ENCODE data around the gene CCL8. TPM values are rescaled to one million over a fixed set of nuclear protein-coding genes. Genes with fewer than 3 reads are reported as not detected.

CCL8 gene
- total RNA-seq, 2 experiments from 2014 or later, result not detected

DNA sequence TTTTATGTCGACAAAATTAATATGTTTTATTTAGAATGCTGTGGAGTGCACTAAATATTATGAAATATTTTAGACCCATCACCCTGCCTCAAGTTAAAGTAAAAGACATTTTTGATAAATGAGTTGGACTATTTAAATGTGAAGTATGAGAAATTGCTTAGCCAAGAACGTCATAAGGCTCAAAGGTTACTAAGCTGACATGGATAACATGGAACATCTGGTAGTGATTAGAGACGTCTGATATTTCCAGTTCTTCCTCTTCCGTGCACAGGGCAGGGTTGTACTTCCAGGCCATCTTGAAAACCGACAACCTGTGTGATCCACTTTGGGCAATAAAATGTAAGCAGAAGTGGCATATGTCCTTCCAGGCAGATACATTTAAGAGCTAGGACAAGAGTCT is 7.2 kb upstream of the CCL8 start:
- Histone ChIP-seq H3K79me2 (ENCODE audit: insufficient read depth, low read depth, low read length) (no peaks in the 10 kb centered on the region), H3K4me1 (ENCODE audit: insufficient read depth, low read length, poor library complexity, severe bottlenecking) (no peaks in the 10 kb centered on the region), H2AFZ (ENCODE audit: low read length) (no peak overlapping the region), H4K20me1 (ENCODE audit: insufficient read depth, low read length) (no peaks in the 10 kb centered on the region), H3K36me3 (ENCODE audit: insufficient read depth, low read length) (no peaks in the 10 kb centered on the region), H3K4me3 (ENCODE audit: low read depth, low read length, poor library complexity, severe bottlenecking) (no peak overlapping the region), H3K9me2 (ENCODE audit: insufficient read depth, low read length) (no peaks in the 10 kb centered on the region), H3K27ac (ENCODE audit: low read depth, low read length, poor library complexity, severe bottlenecking) (no peak overlapping the region), H3K4me2 (ENCODE audit: low read length) (no peak overlapping the region), H3K9me3 (ENCODE audit: low read length) (no peaks in the 10 kb centered on the region)
- intact Hi-C loops (cut with micrococcal nuclease; ENCODE audit: unreplicated experiment), result no loop called here
- ChIA-PET POLR2A (no interaction called here), CTCF (ENCODE audit: unreplicated experiment) (no interaction called here)
- TF ChIP-seq, protein P1, sequence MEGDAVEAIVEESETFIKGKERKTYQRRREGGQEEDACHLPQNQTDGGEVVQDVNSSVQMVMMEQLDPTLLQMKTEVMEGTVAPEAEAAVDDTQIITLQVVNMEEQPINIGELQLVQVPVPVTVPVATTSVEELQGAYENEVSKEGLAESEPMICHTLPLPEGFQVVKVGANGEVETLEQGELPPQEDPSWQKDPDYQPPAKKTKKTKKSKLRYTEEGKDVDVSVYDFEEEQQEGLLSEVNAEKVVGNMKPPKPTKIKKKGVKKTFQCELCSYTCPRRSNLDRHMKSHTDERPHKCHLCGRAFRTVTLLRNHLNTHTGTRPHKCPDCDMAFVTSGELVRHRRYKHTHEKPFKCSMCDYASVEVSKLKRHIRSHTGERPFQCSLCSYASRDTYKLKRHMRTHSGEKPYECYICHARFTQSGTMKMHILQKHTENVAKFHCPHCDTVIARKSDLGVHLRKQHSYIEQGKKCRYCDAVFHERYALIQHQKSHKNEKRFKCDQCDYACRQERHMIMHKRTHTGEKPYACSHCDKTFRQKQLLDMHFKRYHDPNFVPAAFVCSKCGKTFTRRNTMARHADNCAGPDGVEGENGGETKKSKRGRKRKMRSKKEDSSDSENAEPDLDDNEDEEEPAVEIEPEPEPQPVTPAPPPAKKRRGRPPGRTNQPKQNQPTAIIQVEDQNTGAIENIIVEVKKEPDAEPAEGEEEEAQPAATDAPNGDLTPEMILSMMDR (conservative IDR thresholded peaks at IDR 0.05; ENCODE audit: low read length), result no peak
- no peak for TF ChIP-seq EZH2phosphoT487 (IDR thresholded peaks at IDR 0.05; ENCODE audit: borderline replicate concordance, low read depth, low read length)
- DNase-seq (ENCODE audit: low spot score), result no peak
- no TSS peak for BruUV-seq (replicated peaks)

DNA sequence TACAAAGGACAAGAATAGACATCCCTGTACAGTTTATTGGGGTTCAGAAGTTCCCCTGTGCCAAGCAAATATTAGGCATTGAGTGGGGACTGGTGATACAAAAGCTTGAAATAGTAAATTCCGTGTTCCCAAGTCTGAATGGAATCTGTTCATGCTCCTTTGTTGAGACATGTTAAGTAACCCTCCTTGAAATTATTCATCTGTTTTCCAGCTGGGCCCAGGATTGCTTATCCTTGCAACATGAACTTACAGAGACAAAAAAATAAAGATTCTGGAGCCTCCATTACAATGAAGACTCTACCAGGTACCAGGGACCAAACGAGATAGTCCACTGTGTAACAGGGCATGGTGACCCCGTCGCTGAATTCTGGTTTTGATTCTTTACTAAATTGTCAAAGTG is 6.1 kb upstream of the CCL8 start:
- ChIA-PET CTCF (ENCODE audit: unreplicated experiment) (no interaction called here), POLR2A (no interaction called here)
- Histone ChIP-seq H3K79me2 (ENCODE audit: insufficient read depth, low read depth, low read length) (no peaks in the 10 kb centered on the region), H3K4me1 (ENCODE audit: insufficient read depth, low read length, poor library complexity, severe bottlenecking) (no peaks in the 10 kb centered on the region), H3K9me2 (ENCODE audit: insufficient read depth, low read length) (no peaks in the 10 kb centered on the region), H3K36me3 (ENCODE audit: insufficient read depth, low read length) (no peaks in the 10 kb centered on the region), H3K4me2 (ENCODE audit: low read length) (no peak overlapping the region), H3K9me3 (ENCODE audit: low read length) (no peaks in the 10 kb centered on the region), H3K27ac (ENCODE audit: low read depth, low read length, poor library complexity, severe bottlenecking) (no peak overlapping the region), H4K20me1 (ENCODE audit: insufficient read depth, low read length) (no peaks in the 10 kb centered on the region), H2AFZ (ENCODE audit: low read length) (no peak overlapping the region), H3K4me3 (ENCODE audit: low read depth, low read length, poor library complexity, severe bottlenecking) (no peak overlapping the region)
- BruUV-seq (replicated peaks), result no TSS peak
- intact Hi-C loops (cut with micrococcal nuclease; ENCODE audit: unreplicated experiment), result no loop called here
- no peak for DNase-seq (ENCODE audit: low spot score)
- TF ChIP-seq, protein P1 (conservative IDR thresholded peaks at IDR 0.05; ENCODE audit: low read length), result no peak
- no peak for TF ChIP-seq EZH2phosphoT487 (IDR thresholded peaks at IDR 0.05; ENCODE audit: borderline replicate concordance, low read depth, low read length)

DNA sequence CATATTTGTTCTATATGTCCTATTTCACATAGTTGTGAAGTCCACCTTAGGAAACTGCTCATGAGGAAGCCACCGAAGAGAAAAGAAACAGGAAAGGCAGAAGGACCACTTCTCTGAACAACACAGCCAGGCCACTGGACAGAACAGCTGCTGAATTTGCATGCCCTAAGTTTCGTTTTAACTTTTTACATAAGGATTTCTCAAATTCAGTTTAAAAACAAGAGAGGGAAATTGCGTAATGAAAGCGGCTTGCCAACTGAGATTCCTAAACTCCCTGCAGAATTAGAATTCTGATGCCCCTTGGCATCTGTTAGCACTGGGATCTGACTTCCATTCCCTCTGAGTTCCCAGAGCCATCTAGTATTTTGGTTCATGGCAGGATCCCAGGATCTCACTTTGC is 5.0 kb upstream of the CCL8 start:
- H3K4me2 ChIP-seq (ENCODE audit: low read length), result no peak overlapping the region
- intact Hi-C loops (cut with micrococcal nuclease; ENCODE audit: unreplicated experiment), result no loop called here

More for the DNA sequence above, 5.0 kb upstream of the CCL8 start:
- ChIA-PET POLR2A (no interaction called here), CTCF (ENCODE audit: unreplicated experiment) (no interaction called here)
- no peaks in the 10 kb centered on the region for H3K9me2 ChIP-seq (ENCODE audit: insufficient read depth, low read length)
- no peaks in the 10 kb centered on the region for H3K79me2 ChIP-seq (ENCODE audit: insufficient read depth, low read depth, low read length)
- no peaks in the 10 kb centered on the region for H3K9me3 ChIP-seq (ENCODE audit: low read length)
- no peak overlapping the region for H3K27ac ChIP-seq (ENCODE audit: low read depth, low read length, poor library complexity, severe bottlenecking)
- H3K4me1 ChIP-seq (ENCODE audit: insufficient read depth, low read length, poor library complexity, severe bottlenecking), result no peaks in the 10 kb centered on the region
- H4K20me1 ChIP-seq (ENCODE audit: insufficient read depth, low read length), result no peaks in the 10 kb centered on the region
- DNase-seq (ENCODE audit: low spot score), result peak; percentile 1
- no TSS peak for BruUV-seq (replicated peaks)
- TF ChIP-seq, protein P1 (conservative IDR thresholded peaks at IDR 0.05; ENCODE audit: low read length), result no peak
- TF ChIP-seq EZH2phosphoT487 (IDR thresholded peaks at IDR 0.05; ENCODE audit: borderline replicate concordance, low read depth, low read length), result no peak
- no peaks in the 10 kb centered on the region for H3K36me3 ChIP-seq (ENCODE audit: insufficient read depth, low read length)
- H2AFZ ChIP-seq (ENCODE audit: low read length), result no peak overlapping the region
- no peak overlapping the region for H3K4me3 ChIP-seq (ENCODE audit: low read depth, low read length, poor library complexity, severe bottlenecking)
